Loucy (cell line): ENCODE results near the gene MSANTD7.

Experiments used
- H2AFZ ChIP-seq: fragments of 200-600 bp; sonication (generic); 2 replicates; pipeline ENCODE4 v1.6.0; 2016; ENCODE audit warnings: antibody characterized with exemption, mild to moderate bottlenecking, low read length, moderate library complexity
- H3F3A ChIP-seq: fragments of 200-600 bp; 2 replicates; pipeline ENCODE4 v1.6.0; 2016; ENCODE audit warnings: antibody characterized with exemption, low read depth, mild to moderate bottlenecking
- H3K27me3 ChIP-seq: fragments of 200-600 bp; sonication (generic); 2 replicates; pipeline ENCODE4 v1.6.1; 2014; ENCODE audit warnings: low read length, mild to moderate bottlenecking; ENCODE audit not compliant: insufficient read depth, poor library complexity, severe bottlenecking
- H3K36me3 ChIP-seq: fragments of 200-600 bp; sonication (generic); 2 replicates; pipeline ENCODE4 v1.6.1; 2016; ENCODE audit warnings: low read length; ENCODE audit not compliant: insufficient read depth
- H3K4me1 ChIP-seq: fragments of 200-600 bp; sonication (generic); 2 replicates; pipeline ENCODE4 v1.5.1; 2014; ENCODE audit warnings: low read length, mild to moderate bottlenecking; ENCODE audit not compliant: insufficient read depth, poor library complexity, severe bottlenecking
- H3K4me2 ChIP-seq: fragments of 200-600 bp; sonication (generic); 2 replicates; pipeline ENCODE4 v1.6.0; 2014; ENCODE audit warnings: antibody characterized with exemption, low read length, low read depth, mild to moderate bottlenecking; ENCODE audit not compliant: poor library complexity, severe bottlenecking
- H3K4me3 ChIP-seq: fragments of 200-600 bp; sonication (generic); 2 replicates; pipeline ENCODE4 v1.5.1; 2014; ENCODE audit warnings: low read length, mild to moderate bottlenecking, mixed read lengths; ENCODE audit not compliant: poor library complexity, severe bottlenecking
- H3K79me2 ChIP-seq: fragments of 200-600 bp; sonication (generic); 2 replicates; pipeline ENCODE4 v1.6.1; 2014; ENCODE audit warnings: low read length; ENCODE audit not compliant: insufficient read depth
- H3K9ac ChIP-seq: fragments of 200-600 bp; sonication (generic); 2 replicates; pipeline ENCODE4 v1.6.0; 2014; ENCODE audit warnings: mild to moderate bottlenecking, low read depth, low read length, moderate library complexity; ENCODE audit not compliant: poor library complexity, severe bottlenecking
- H3K9me2 ChIP-seq: fragments of 200-600 bp; sonication (generic); replicated peaks from 2 replicates; pipeline ENCODE4 v1.6.1; 2016; ENCODE audit warnings: low read depth, low read length, mixed read lengths
- H3K9me3 ChIP-seq: fragments of 200-600 bp; sonication (generic); 2 replicates; pipeline ENCODE4 v1.6.1; 2014; ENCODE audit warnings: mild to moderate bottlenecking, antibody characterized with exemption, low read length, low read depth; ENCODE audit not compliant: insufficient read depth
- H4K20me1 ChIP-seq: fragments of 200-600 bp; sonication (generic); 2 replicates; pipeline ENCODE4 v1.6.0; 2014; ENCODE audit warnings: antibody characterized with exemption, low read length, mild to moderate bottlenecking; ENCODE audit not compliant: insufficient read depth, poor library complexity, severe bottlenecking
- CTCF ChIP-seq: fragments of 200-600 bp; sonication (generic); conservative IDR thresholded peaks from 2 replicates; pipeline ENCODE4 v1.5.1; 2014; ENCODE audit warnings: mild to moderate bottlenecking, antibody characterized with exemption, low read length
- EZH2phosphoT487 ChIP-seq: fragments of 200-600 bp; IDR thresholded peaks from 2 replicates; pipeline ENCODE4 v1.6.1; 2018; ENCODE audit warnings: antibody characterized with exemption, mild to moderate bottlenecking, moderate library complexity, borderline replicate concordance

Gene MSANTD7

GRCh38 chr10:14880229-14880628 is 42.1 kb downstream of the MSANTD7 start:
- Histone ChIP-seq H3K9me3 (no peaks in the 10 kb centered on the region), H3K9me2 (no peaks in the 10 kb centered on the region), H2AFZ (no peak overlapping the region), H3K27me3 (no peaks in the 10 kb centered on the region), H3K4me1 (peaks cover 55% of the 10 kb centered on the region), H3K79me2 (peaks cover 95% of the 10 kb centered on the region), H3K4me3 (peak overlapping the region; percentile 92), H4K20me1 (peaks cover 65% of the 10 kb centered on the region), H3K36me3 (no peaks in the 10 kb centered on the region), H3K4me2 (peak overlapping the region; percentile 76), H3F3A (no peaks in the 10 kb centered on the region), H3K9ac (peak overlapping the region; percentile 97)
- TF ChIP-seq EZH2phosphoT487 (no peak), CTCF (no peak)

GRCh38 chr10:14884082-14884481 is 46.0 kb downstream of the MSANTD7 start:
- Histone ChIP-seq H3K36me3 (peaks cover 13% of the 10 kb centered on the region), H3K4me2 (peak overlapping the region; percentile 76)

More at GRCh38 chr10:14884082-14884481, 46.0 kb downstream of the MSANTD7 start:
- no peak overlapping the region for H2AFZ ChIP-seq
- H3K4me1 ChIP-seq, result peaks cover 63% of the 10 kb centered on the region
- H3F3A ChIP-seq, result no peaks in the 10 kb centered on the region
- H3K4me3 ChIP-seq, result peak overlapping the region; percentile 35
- H3K9me3 ChIP-seq, result no peaks in the 10 kb centered on the region
- H3K27me3 ChIP-seq, result no peaks in the 10 kb centered on the region
- H3K9ac ChIP-seq, result no peak overlapping the region
- H3K79me2 ChIP-seq, result peaks cover 100% of the 10 kb centered on the region
- H4K20me1 ChIP-seq, result peaks cover 82% of the 10 kb centered on the region
- TF ChIP-seq EZH2phosphoT487, result no peak
- no peak for TF ChIP-seq CTCF
- no peaks in the 10 kb centered on the region for H3K9me2 ChIP-seq
